Activated B cell treated with CpG ODN at 0.5 μM for 24 hours (primary cell): ENCODE results near the gene ADAMTS16. TPM values are rescaled to one million over a fixed set of nuclear protein-coding genes. Genes with fewer than 3 reads are reported as not detected.

ENCODE experiments used
- ATAC-seq: fragments of 200-7000 bp; cut with Tn5 transposase; one replicate; pipeline ENCODE4 v1.10.0; 2021; ENCODE audit warnings: low read depth, mild to moderate bottlenecking, moderate library complexity
- CTCF ChIA-PET: fragments of 350-600 bp; sonication (Branson Sonifier 250); formaldehyde crosslinking; loops from one replicate; lab custom pipeline; 2021; ENCODE audit warnings: antibody characterized with exemption; lab: Charles Lee
- POLR2A ChIA-PET: fragments of 350-600 bp; sonication (Branson Sonifier 250); formaldehyde crosslinking; loops from one replicate; lab custom pipeline; 2021; ENCODE audit warnings: antibody characterized with exemption; lab: Charles Lee
- DNase-seq: peaks from one replicate; pipeline ENCODE4 v3.0.0; 2022
- H3K27ac Mint-ChIP-seq: one replicate; pipeline ENCODE4 v1.8.0; 2020; ENCODE audit warnings: mixed read lengths
- H3K27me3 Mint-ChIP-seq: one replicate; pipeline ENCODE4 v1.8.0; 2021; ENCODE audit warnings: mixed read lengths
- H3K36me3 Mint-ChIP-seq: one replicate; pipeline ENCODE4 v1.8.0; 2021; ENCODE audit warnings: low read depth, mixed read lengths
- H3K4me1 Mint-ChIP-seq: one replicate; pipeline ENCODE4 v1.8.0; 2021; ENCODE audit warnings: mixed read lengths
- H3K4me3 Mint-ChIP-seq: one replicate; pipeline ENCODE4 v1.8.0; 2020; ENCODE audit warnings: mild to moderate bottlenecking, mixed read lengths
- H3K9me3 Mint-ChIP-seq: one replicate; pipeline ENCODE4 v1.8.0; 2020; ENCODE audit warnings: mixed read lengths
- intact Hi-C: fragments of 100-400 bp; cut with micrococcal nuclease; formaldehyde crosslinking; loops from one replicate; pipeline ENCODE4 v1.15.1; 2024
- total RNA-seq: library from RNA; stranded (reverse); gene quantifications from 2 replicates; pipeline ENCODE4 v1.2.3, GENCODE V29; 2022
- TF ChIP-seq, protein P1 (sequence below): fragments of 200-600 bp; IDR thresholded peaks from one replicate; pipeline ENCODE4 v1.8.0; 2022; ENCODE audit warnings: antibody characterized with exemption, mild to moderate bottlenecking

Gene ADAMTS16
- total RNA-seq, 1 donor from 2014 or later, result not detected

- Mint-ChIP-seq H3K27ac (no peak overlapping the region), H3K27me3 (no peaks in the 10 kb centered on the region), H3K4me1 (no peaks in the 10 kb centered on the region), H3K36me3 (no peaks in the 10 kb centered on the region), H3K4me3 (no peak overlapping the region), H3K9me3 (no peaks in the 10 kb centered on the region)
- ATAC-seq (no peak), DNase-seq (no peak)
- CTCF ChIA-PET, result no interaction called here
- intact Hi-C loops, result no loop called here
- POLR2A ChIA-PET, result no interaction called here
- TF ChIP-seq, protein P1, sequence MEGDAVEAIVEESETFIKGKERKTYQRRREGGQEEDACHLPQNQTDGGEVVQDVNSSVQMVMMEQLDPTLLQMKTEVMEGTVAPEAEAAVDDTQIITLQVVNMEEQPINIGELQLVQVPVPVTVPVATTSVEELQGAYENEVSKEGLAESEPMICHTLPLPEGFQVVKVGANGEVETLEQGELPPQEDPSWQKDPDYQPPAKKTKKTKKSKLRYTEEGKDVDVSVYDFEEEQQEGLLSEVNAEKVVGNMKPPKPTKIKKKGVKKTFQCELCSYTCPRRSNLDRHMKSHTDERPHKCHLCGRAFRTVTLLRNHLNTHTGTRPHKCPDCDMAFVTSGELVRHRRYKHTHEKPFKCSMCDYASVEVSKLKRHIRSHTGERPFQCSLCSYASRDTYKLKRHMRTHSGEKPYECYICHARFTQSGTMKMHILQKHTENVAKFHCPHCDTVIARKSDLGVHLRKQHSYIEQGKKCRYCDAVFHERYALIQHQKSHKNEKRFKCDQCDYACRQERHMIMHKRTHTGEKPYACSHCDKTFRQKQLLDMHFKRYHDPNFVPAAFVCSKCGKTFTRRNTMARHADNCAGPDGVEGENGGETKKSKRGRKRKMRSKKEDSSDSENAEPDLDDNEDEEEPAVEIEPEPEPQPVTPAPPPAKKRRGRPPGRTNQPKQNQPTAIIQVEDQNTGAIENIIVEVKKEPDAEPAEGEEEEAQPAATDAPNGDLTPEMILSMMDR, result no peak
These were observed 192.2 kb downstream of the ADAMTS16 start for GRCh38 chr5:5332287-5332686.

GRCh38 chr5:5335107-5335506 is 195.0 kb downstream of the ADAMTS16 start:
- TF ChIP-seq, protein P1, result no peak
- Mint-ChIP-seq H3K27me3 (no peaks in the 10 kb centered on the region), H3K4me1 (no peaks in the 10 kb centered on the region), H3K9me3 (no peaks in the 10 kb centered on the region), H3K27ac (no peak overlapping the region), H3K36me3 (no peaks in the 10 kb centered on the region), H3K4me3 (no peak overlapping the region)
- ATAC-seq (no peak), DNase-seq (no peak)
- CTCF ChIA-PET, result no interaction called here
- intact Hi-C loops, result no loop called here
- POLR2A ChIA-PET, result no interaction called here

- no peaks in the 10 kb centered on the region for H3K4me1 Mint-ChIP-seq
- no peaks in the 10 kb centered on the region for H3K9me3 Mint-ChIP-seq
- ChIA-PET POLR2A (no interaction called here), CTCF (no interaction called here)
- no peak overlapping the region for H3K27ac Mint-ChIP-seq
- no peak for DNase-seq
- ATAC-seq, result no peak
- no peaks in the 10 kb centered on the region for H3K36me3 Mint-ChIP-seq
- no peaks in the 10 kb centered on the region for H3K27me3 Mint-ChIP-seq
- intact Hi-C loops, result no loop called here
- TF ChIP-seq, protein P1, result no peak
- no peak overlapping the region for H3K4me3 Mint-ChIP-seq
These were observed 195.7 kb downstream of the ADAMTS16 start for GRCh38 chr5:5335700-5336264.

DNA sequence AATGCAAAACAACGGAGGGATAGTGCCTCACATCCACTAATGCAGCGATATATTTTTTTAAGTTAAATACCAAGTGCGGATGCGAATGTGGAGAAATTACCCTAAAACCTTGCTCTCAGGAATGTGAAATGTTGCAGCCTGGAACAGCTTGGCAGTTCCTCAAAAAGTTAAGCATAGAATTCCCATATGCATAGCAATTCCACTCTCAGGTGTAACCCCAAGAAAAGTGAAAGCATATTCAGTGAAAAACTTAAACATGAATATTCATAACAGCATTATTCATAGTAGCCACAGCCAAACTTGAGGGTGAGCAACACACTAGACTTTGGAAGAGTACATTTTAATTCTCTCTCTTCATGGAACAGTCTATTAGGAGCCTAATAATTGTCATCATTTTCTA is 199.1 kb downstream of the ADAMTS16 start:
- no peak for ATAC-seq
- POLR2A ChIA-PET, result no interaction called here
- Mint-ChIP-seq H3K36me3 (no peaks in the 10 kb centered on the region), H3K27me3 (no peaks in the 10 kb centered on the region), H3K4me1 (no peaks in the 10 kb centered on the region), H3K4me3 (no peak overlapping the region), H3K9me3 (no peaks in the 10 kb centered on the region), H3K27ac (no peak overlapping the region)
- TF ChIP-seq, protein P1, result no peak
- no peak for DNase-seq
- intact Hi-C loops, result no loop called here
- CTCF ChIA-PET, result no interaction called here

DNA sequence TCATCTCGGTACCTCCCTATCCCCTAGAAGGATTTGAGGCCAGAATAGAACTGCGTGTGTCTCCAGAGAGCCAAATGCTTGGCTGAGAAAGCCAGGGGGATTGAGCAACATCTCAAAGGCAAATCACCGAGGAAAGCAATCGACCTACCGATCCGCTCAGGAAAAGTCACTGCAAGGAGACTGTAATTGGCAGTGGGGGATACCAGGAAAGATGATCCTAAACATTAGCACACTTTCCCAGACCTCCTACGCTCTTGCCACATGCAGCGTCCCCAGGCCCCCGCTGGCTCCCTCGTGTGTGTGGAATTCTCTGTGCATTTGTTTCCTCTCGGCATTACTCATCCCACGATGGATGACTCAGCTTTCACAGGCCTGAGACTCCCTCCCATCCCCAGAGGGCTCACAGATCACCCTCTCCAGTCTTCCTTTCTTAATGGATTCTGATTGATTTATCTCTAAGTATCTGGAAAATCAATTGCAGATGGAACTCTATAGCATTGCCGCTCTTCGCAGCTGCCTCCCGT is 200.1 kb downstream of the ADAMTS16 start:
- TF ChIP-seq, protein P1, result no peak
- Mint-ChIP-seq H3K36me3 (no peaks in the 10 kb centered on the region), H3K9me3 (no peaks in the 10 kb centered on the region), H3K27ac (no peak overlapping the region), H3K4me1 (no peaks in the 10 kb centered on the region), H3K27me3 (no peaks in the 10 kb centered on the region), H3K4me3 (no peak overlapping the region)
- ChIA-PET CTCF (no interaction called here), POLR2A (no interaction called here)
- DNase-seq, result no peak
- intact Hi-C loops, result no loop called here
- no peak for ATAC-seq
